D341Med (cell line): Measurements from ENCODE around the gene MIGA2.
A peak's percentile ranks its signal among the peaks of the same experiment; 100 is the strongest.
"Not testable (repeated sequence)": the region's sequence is repeated elsewhere in the genome, so short reads cannot be mapped to it uniquely, and the experiment has no call there.

Source experiments
- DNase-seq: peaks from one replicate; pipeline ENCODE4 v3.0.0; 2012; ENCODE audit warnings: low spot score

Gene MIGA2, protein sequence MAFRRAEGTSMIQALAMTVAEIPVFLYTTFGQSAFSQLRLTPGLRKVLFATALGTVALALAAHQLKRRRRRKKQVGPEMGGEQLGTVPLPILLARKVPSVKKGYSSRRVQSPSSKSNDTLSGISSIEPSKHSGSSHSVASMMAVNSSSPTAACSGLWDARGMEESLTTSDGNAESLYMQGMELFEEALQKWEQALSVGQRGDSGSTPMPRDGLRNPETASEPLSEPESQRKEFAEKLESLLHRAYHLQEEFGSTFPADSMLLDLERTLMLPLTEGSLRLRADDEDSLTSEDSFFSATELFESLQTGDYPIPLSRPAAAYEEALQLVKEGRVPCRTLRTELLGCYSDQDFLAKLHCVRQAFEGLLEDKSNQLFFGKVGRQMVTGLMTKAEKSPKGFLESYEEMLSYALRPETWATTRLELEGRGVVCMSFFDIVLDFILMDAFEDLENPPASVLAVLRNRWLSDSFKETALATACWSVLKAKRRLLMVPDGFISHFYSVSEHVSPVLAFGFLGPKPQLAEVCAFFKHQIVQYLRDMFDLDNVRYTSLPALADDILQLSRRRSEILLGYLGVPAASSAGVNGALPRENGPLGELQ

DNA sequence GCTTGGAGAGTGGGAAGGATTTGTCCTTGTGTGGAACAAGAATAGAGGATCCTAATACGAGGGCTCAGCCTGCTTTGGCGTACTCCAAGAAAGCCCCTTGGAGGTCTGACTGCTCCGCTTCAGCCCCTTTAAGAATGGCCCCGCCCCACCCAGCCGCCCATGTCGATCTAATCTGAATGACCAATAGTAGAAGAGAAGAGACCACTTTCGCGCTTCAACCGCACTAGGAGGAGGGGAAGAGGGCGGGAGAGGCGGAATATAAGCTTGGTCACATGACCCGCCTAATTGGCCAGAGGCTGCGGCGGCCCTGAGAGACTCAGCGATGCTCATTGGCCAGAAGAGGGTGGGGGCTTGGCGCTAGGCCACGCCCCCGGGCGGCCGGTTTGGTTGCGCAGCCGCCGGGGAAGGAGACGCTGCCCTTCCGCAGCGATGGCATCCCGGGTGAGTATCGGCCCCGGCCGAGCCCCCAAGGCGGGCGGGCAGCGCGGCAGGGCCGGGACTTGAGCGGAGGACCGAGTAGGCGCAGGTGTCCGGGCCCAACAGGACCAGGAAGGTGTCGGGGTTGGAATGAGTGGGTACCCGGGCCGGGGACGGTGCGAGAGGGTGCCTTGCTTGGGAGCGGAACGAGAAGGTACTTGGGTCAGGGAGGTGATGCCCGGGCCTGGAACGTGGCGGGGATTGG lies at the start of gene MIGA2:
Gene MIGA2 (plus strand): TSS at position 386 of the 682 bp plus-strand sequence. CDS start 3,969 bp downstream, outside the sequence.
- peak; percentile 98 for DNase-seq

DNA sequence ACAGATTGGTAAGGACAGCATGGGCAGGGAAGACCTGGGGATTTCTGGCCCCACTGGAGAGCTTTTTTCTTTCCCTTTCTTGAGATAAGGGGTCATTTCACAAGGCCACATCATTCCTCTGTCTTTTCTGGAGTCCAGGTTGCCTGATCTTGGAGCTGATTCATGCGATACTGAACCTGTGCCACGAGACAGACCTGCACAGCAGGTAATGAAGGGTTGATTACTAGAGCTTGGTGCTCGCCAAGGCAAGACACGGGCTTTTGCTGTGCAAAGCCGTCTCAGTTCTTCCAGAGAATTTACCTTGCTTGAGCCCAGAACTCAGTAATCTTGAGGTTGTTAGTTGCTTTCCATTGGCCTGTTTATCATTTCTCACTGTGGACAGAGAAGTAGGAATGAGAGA lies 49.8 kb upstream of the MIGA2 start:
- no peak for DNase-seq

DNA sequence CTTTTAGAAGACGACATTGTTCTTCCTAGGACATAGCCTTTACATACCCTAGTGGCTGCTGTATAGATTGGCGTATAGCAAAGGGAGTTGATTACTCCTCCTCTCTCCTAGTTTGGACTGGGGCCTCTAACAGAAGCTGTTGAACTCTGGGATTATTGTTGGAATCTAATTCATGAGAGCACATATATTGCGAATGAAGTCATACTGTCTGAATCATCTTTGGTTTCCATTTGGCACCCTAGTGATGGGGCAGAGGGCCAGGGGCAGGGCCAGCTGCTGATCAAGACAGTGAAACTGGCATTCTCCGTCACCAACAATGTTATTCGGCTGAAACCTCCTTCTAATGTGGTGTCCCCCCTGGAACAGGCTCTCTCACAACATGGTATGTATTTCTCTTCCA lies 48.6 kb upstream of the MIGA2 start:
- no peak for DNase-seq

DNA sequence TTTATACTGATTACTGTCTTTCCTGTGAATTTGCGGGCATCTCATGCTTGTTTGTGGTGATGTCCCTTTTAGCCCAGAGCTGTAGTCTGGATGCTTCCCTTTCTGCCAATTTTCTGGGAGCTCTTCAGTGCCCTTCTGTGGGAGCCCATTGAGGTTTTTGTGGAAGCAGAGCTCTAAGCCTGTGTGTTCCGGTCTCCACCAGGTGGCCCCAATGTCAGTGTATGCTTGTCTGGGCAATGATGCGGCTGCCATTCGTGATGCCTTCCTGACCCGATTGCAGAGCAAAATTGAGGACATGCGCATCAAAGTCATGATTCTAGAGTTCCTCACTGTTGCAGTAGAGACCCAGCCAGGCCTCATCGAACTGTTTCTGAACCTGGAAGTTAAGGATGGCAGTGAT lies 43.4 kb upstream of the MIGA2 start:
- peak; percentile 53 for DNase-seq

DNA sequence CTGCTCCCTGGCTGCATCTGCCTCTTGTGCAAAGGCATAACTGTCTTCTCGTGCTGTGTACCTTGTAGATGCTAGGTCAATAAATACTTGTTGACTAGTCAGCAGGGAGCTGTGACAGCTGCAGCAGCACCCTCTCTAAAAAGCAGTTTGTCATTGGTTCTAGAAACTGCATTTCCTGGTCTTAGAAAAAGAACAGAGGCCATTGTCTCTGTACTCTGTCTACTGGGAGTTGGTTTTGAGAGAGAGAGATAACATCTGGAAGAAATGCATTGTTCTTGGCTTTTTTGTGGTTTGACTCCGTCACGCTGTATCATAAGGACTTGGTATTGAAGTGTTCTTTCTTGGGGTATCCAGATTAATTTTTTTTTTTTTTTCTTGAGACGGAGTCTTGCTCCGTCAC lies 40.6 kb upstream of the MIGA2 start:
- no peak for DNase-seq

DNA sequence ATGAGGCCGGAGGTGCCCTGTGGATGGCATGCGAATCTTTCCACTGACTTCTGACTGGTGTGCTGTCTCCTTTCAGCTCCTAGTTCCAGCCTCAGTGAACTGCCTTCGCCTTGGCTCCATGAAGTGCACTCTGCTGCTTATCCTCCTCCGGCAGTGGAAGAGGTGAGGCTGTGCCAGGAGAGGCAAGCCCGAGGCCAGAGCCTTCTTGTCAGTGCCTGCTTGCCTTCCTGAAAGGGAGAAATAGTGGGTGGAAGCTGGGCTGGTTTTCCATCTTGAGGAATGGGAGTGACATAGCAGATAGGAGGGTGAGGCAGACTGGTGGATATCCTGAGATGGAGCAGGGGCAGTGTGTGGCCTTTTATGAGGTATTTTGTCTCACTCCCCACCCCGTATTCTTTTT lies 38.0 kb upstream of the MIGA2 start:
- no peak for DNase-seq

DNA sequence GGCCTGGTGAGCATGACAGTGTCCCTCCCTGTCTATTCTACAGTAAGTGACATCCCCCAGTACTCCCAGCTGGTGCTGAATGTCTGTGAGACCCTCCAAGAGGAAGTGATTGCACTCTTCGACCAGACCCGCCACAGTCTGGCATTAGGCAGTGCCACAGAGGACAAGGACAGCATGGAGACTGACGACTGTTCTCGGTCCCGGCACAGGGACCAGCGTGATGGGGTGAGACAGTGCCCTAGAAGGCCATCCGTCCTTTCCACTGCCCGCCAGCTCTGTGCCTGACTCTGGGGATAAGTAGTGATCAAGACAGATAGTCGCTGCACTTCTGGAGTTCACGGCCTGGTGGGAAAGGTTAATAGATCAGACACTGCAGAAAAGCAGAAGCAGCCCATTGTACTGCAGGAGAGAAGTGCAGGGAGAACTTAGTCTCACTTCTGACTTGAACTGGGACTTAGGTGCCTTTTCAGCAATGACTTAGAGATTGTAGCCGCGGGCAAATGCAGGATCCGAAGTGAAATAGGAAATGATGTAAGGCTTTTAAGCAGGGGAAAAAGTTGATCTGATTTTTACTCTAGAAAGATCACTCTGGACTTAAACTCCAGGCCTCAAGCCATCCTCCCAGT lies 36.7 kb upstream of the MIGA2 start:
- DNase-seq = no peak

DNA sequence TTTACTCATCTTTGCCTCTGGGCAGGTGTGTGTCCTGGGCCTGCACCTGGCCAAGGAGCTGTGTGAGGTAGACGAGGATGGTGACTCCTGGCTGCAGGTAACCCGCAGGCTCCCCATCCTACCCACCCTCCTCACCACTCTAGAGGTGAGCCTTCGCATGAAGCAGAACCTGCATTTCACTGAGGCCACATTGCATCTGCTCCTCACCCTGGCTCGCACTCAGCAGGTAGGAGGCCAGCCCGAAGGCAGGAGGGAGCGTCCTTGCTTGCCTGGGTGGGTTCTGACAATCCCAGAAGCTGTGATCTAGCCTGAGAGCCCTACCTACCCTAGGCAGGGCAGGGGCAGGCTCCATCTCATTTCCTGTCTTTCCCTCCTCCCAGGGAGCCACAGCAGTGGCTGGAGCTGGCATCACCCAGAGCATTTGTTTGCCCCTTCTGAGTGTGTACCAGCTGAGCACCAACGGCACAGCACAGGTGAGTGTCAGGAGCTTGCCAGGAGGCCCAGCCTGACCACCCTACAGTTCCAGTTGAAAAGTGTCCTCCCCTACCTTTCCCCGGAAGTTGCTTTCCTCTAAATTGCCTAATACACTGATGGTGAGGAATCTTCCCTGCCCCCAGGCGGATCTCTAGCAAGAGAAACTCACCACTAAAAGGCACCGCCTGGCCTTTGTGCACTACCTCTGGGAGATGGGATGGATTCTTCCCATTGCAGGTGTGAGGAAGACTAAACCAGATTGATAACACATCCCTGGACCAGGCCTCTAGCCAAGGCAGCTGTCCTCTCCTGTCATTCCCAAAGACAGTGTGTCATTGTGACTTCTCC lies 34.7 kb upstream of the MIGA2 start:
- no peak for DNase-seq

DNA sequence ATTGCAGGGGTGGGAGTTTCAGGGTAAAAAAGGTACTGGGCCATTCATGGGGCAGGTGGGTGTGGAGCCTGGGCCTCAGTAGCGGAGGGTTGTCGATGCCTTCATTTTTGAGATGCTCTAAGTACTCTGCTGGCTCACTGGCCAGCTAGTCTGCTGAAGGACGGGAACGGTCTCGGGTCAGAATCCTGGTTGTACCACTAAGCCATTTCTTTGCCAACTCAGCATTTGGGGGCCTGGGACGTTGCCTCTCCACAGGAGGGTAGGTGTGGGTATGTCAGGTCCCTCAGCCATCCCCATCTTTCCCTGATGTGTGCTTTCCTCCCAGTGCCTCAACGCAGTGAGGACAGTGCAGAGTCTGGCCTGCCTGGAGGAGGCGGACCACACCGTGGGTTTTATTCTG lies 33.4 kb upstream of the MIGA2 start:
- peak; percentile 9 for DNase-seq

DNA sequence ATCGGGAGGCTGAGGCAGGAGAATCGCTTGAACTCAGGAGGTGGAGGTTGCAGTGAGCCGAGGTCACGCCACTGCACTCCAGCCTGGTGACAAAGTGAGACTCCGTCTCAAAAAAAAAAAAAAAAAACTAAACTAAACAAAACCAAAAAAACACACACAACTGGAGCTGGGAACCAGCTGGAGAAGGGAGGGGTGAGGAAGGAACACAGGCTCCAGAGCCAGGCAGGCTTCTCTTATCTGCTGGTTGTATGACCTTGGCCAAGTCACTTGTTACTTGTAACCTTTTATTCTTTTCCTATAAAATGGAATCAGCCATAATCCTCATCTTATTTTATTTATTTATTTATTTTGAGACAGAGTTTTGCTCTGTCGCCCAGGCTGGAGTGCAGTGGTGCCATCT lies 32.3 kb upstream of the MIGA2 start:
- not testable (repeated sequence) for DNase-seq

DNA sequence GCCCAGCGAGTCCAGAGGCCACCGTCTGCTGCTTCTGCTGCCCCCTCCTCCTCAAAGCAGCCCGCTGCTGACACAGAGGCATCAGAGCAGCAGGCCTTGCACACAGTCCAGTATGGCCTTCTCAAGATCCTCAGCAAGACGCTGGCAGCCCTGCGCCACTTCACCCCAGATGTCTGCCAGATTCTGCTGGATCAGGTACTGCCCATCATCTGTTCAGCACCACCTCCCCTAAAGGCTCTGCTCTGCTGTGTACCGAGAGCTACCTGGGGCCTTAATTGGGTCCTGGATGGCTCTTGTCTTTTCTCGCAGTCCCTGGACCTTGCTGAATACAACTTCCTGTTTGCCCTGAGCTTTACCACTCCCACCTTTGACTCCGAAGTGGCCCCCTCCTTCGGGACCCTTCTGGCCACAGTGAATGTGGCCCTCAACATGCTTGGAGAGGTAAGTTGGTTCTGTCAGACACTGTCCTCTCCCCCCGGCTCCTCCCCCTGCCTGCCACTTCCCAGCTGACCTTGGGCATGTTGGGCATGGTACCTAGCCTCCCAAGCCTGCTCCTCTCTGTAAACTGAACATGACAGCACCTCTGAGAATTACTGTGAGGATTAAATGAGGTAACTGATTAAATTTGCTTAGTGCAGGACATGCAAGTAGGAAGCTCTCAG lies 31.0 kb upstream of the MIGA2 start:
- no peak for DNase-seq

DNA sequence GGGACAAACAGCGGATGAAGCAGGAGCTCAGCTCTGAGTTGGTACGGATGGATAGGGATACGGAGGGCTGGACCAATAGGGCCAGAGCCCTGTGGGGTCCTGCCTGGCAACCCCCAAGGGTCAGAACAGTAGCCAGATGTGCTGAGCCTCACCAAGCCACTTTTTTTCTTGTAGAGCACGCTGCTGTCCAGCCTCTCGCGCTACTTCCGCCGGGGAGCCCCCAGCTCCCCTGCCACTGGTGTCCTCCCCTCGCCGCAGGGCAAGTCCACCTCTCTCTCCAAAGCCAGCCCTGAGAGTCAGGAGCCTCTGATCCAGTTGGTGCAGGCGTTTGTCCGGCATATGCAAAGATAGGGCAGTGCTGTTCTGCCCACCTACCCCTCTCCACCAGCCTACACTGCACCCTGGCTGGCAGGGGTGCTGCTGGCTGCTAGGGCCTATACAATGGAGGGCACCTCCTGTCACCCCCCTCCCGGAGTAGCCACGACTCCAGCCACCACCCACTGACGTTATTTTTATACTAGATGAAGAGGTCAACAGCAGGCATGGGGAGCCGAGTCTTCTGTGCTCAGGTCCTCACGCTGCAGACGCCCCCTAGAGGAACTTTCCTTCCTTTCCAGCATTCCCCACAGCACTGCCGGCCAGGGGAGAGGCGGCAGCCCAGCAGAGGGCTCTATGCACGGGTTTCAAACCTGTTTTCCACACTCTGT lies 29.9 kb upstream of the MIGA2 start:
- peak; percentile 90 for DNase-seq

DNA sequence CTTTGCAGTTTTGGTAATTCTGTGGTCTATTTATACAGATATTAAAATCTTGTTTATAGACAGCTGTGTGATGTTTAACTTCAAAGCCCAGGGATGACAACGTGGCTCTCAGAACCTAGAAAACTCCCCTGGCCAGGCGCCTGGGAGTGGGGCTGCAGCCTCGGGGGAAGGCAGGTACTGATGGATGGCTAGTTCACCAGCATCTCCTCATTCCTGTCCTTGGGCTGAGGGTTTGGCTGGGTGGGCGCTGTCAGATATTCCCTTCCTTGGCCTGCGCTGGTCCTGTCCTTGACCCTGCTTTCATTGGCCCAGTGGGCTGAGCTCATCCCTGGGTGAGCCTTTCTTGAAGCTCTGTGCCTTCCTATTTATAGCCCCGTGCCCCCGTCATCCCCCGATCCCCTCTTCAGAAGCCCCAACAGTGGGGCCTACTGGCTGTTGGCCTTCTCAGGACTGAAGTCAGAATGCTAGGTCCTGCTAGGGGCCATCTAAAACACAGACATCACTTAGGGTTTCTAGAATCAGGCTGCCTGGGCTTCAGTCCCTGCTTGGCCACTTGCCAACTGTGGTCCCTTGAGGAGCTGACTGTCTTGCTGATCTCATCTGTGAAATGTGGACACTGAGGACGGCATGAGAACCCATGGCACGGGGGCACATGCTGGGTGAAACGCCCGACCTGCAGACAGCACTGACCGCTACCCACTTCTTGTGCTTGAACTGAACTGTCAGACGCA lies 29.2 kb upstream of the MIGA2 start:
- DNase-seq = no peak

DNA sequence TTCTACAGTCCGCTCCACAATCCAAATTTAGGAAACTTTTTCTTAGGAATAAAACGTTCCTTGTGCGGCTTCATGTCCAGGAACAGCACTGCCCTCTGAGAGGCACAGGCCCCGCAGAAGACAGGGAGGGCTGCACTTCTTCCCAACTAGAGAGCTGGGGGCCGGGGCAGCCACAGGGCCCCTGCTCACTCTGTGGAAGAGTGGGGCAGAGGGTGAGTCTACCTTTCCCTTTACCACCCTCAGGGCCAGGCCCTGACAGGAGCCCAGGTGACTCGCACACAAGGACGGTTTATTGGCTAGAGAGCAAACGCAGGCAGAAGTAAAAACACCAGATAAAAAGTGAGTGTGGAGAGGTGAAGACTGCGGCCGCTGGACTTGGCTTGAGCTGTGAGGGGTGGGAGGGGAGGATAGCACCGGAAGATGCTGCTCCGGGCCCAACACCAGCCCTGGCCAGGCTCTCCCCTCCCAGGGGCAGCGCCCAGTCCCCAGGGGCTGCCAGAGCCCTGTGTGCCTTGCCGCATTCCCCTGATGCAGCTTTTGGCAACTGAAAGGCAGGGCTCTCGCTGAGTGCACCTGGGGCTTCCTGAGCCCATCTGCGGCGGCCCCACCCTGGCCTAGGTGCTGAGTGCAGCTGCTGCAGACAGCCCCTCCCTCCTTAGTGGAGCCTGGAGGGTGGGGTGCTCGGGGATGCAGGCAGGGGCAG lies 28.5 kb upstream of the MIGA2 start:
- peak; percentile 33 for DNase-seq

DNA sequence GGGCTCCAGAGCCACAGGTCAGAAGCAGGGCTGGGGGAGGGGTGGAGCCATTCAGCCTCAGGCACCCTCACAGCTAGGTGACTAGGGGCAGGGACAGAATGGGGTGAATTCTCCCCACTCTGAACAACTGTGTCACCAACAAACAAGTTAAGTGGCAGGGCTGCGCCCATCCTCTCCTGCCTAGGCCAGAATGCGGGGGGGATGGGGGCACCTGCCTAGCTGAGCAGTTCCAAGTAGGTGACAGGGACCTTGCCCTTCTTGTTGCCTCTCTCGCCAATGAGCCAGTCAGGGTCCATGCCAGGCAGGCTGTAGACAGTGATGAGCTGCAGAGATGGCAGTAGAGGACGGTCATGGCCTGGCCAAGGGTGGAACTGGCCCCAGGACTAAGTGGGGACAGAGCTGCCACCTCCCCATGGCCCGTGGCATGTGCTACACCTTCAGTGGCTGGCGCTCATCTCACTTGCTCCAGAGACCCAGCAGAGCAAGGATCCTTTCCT lies 27.9 kb upstream of the MIGA2 start:
- no peak for DNase-seq

DNA sequence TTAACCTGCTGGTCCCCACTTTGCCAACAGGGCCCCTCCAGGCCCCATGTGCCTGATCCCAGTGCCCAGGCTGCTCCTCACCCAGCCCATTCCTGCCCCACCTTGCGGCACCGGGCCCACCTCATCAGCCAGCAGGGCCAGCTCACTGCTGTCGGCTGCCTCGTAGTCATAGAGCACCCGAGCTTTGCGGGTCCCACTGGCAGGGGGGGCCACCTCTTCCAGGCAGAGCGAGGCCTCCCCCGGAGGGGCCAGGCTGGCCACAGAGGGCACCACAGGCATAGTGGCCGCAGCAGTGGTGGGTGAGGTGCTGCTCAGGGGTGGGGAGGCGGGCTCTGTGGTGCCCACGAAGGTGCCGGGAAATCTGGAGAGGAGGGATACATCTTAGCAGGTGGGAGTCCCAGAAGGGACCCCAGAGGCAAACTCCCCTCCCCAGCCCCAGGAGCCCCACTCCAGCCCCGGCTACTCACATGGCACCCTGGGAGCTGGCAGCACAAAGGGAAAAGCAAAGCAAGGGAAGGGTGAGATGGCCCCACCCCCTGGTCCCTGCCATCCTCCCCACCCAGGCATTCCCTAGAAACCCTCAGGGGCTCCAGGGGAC lies 27.3 kb upstream of the MIGA2 start:
- no peak for DNase-seq

DNA sequence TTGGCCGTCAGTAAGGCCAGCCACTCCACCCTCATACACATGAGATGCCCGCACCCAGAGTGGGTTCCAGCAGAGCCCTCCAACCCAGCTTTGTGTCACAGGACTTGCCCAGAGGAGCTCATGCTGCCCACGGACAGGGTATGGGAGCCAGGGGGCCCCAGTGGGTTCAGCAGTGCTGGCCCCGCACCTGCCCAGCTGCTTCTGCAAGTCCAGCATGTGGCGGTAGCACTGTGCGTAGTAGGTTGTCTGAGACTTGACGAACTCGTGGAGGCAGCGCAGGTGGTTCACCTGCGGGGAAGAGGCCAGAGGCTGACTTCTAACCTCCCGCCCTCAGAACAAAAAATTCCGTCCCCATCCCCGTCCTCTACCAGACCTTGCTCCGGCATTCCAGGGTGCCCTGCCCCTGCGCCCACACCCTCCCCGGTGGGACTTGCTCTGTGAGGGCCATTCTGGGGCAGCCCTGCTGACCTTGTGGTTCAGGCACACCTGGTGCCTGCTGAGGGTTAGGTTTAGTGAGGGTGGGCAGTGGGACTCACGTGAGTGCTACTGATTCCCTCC lies 26.8 kb upstream of the MIGA2 start:
- DNase-seq = peak; percentile 10

DNA sequence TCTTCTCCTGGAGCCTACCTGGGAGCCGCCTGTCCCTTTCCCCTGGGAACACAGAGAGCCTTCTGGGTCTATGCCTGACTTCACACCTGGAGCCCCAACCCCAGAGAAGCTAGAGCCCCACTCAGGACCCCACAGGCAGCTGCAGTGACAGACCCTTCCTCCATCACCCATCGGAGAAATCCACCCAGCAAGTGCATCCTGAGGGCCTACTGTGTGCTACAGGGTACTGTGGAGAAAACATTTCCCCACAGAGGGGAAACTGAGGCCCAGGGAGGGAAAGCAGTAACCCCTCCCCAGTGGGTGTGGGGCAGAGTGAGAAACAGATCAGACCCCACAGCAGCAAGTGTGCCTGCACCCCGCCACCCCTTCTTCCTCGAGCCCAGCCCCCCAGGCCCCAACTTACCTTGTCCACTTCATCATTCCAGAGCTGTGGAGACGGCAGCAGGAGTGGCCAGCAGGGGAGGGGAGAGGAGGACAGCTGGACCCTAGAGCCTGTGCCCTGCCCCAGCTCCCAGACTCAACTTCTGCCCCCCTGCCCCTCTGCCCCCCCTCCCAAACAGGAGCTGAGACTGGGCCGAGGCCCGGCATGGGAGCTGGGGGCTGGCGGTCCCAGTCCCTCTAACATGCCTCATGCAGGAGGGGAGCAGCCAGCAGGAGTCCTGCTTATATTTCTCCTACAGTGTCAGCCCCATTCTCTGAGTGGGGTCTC lies 26.0 kb upstream of the MIGA2 start:
- peak; percentile 24 for DNase-seq
